ENCODE results near the gene FGGY. TPM values are rescaled to one million over a fixed set of nuclear protein-coding genes. Genes with fewer than 3 reads are reported as not detected.

Gene FGGY
- total RNA-seq, 1 donor from 2014 or later, result 16.4 TPM

GRCh38 chr1:59354709-59355337 is 57.9 kb downstream of the FGGY start:
- Mint-ChIP-seq H3K27ac (ENCODE audit: unreplicated experiment) (peak overlapping the region; percentile 4), H3K4me3 (no peak overlapping the region), H3K36me3 (ENCODE audit: low read depth) (no peaks in the 10 kb centered on the region), H3K27me3 (ENCODE audit: low read depth) (no peaks in the 10 kb centered on the region), H3K4me1 (peaks cover 16% of the 10 kb centered on the region), H3K9me3 (no peaks in the 10 kb centered on the region)
- no peak for TF ChIP-seq CTCF (conservative IDR thresholded peaks at IDR 0.05)
- no peak for DNase-seq (ENCODE audit: low read depth, low spot score)

GRCh38 chr1:59355361-59355760 is 58.5 kb downstream of the FGGY start:
- DNase-seq (ENCODE audit: low read depth, low spot score), result no peak
- H3K27me3 Mint-ChIP-seq (ENCODE audit: low read depth), result no peaks in the 10 kb centered on the region
- no peak overlapping the region for H3K4me3 Mint-ChIP-seq
- H3K36me3 Mint-ChIP-seq (ENCODE audit: low read depth), result no peaks in the 10 kb centered on the region
- H3K9me3 Mint-ChIP-seq, result no peaks in the 10 kb centered on the region
- no peak overlapping the region for H3K27ac Mint-ChIP-seq (ENCODE audit: unreplicated experiment)
- H3K4me1 Mint-ChIP-seq, result peaks cover 16% of the 10 kb centered on the region
- TF ChIP-seq CTCF (conservative IDR thresholded peaks at IDR 0.05), result no peak

- no peak overlapping the region for H3K4me3 Mint-ChIP-seq
- peaks cover 23% of the 10 kb centered on the region for H3K4me1 Mint-ChIP-seq
- H3K27ac Mint-ChIP-seq (ENCODE audit: unreplicated experiment), result no peak overlapping the region
- no peak for TF ChIP-seq CTCF (conservative IDR thresholded peaks at IDR 0.05)
- no peaks in the 10 kb centered on the region for H3K36me3 Mint-ChIP-seq (ENCODE audit: low read depth)
- no peak for DNase-seq (ENCODE audit: low read depth, low spot score)
- H3K9me3 Mint-ChIP-seq, result no peaks in the 10 kb centered on the region
- no peaks in the 10 kb centered on the region for H3K27me3 Mint-ChIP-seq (ENCODE audit: low read depth)
Measured at GRCh38 chr1:59356627-59357026, 59.7 kb downstream of the FGGY start.

GRCh38 chr1:59357645-59358320 is 60.9 kb downstream of the FGGY start:
- H3K4me1 Mint-ChIP-seq, result peaks cover 29% of the 10 kb centered on the region
- no peaks in the 10 kb centered on the region for H3K9me3 Mint-ChIP-seq
- H3K4me3 Mint-ChIP-seq, result no peak overlapping the region
- no peak overlapping the region for H3K27ac Mint-ChIP-seq (ENCODE audit: unreplicated experiment)
- H3K27me3 Mint-ChIP-seq (ENCODE audit: low read depth), result no peaks in the 10 kb centered on the region
- no peak for TF ChIP-seq CTCF (conservative IDR thresholded peaks at IDR 0.05)
- H3K36me3 Mint-ChIP-seq (ENCODE audit: low read depth), result no peaks in the 10 kb centered on the region
- DNase-seq (ENCODE audit: low read depth, low spot score), result no peak

- no peak overlapping the region for H3K4me3 Mint-ChIP-seq
- no peak for DNase-seq (ENCODE audit: low read depth, low spot score)
- H3K36me3 Mint-ChIP-seq (ENCODE audit: low read depth), result no peaks in the 10 kb centered on the region
- H3K27ac Mint-ChIP-seq (ENCODE audit: unreplicated experiment), result no peak overlapping the region
- TF ChIP-seq CTCF (conservative IDR thresholded peaks at IDR 0.05), result no peak
- H3K27me3 Mint-ChIP-seq (ENCODE audit: low read depth), result no peaks in the 10 kb centered on the region
- peaks cover 28% of the 10 kb centered on the region for H3K4me1 Mint-ChIP-seq
- no peaks in the 10 kb centered on the region for H3K9me3 Mint-ChIP-seq
Measured at GRCh38 chr1:59359325-59359724, 62.4 kb downstream of the FGGY start.

Measured in neural crest cell (in vitro differentiated cells).